ENCODE results near the gene CSRNP3. TPM values are rescaled to one million over a fixed set of nuclear protein-coding genes. Genes with fewer than 3 reads are reported as not detected.

The CSRNP3 gene
- total RNA-seq, 1 experiment from 2014 or later: 39.5 TPM

GRCh38 chr2:165693838-165694237, 224.3 kb downstream of the CSRNP3 start:
- intact Hi-C loops (cut with micrococcal nuclease; ENCODE audit: unreplicated experiment): no loop called here
- ChIA-PET CTCF (no interaction called here), POLR2A (ENCODE audit: low non-redundant PET) (no interaction called here)
- Histone ChIP-seq H3K4me1 (ENCODE audit: insufficient read depth, low read length, poor library complexity, severe bottlenecking) (peaks cover 28% of the 10 kb centered on the region), H3K27me3 (replicated peaks; ENCODE audit: insufficient read depth, low read depth, low read length, poor library complexity) (no peaks in the 10 kb centered on the region), H3K36me3 (ENCODE audit: insufficient read depth, low read length, poor library complexity, severe bottlenecking) (no peaks in the 10 kb centered on the region), H3K9me3 (ENCODE audit: low read depth, low read length, poor library complexity, severe bottlenecking) (no peaks in the 10 kb centered on the region), H3K4me3 (ENCODE audit: low read depth, low read length, poor library complexity, severe bottlenecking) (no peak overlapping the region), H3K27ac (ENCODE audit: low read depth, low read length, poor library complexity, severe bottlenecking) (no peak overlapping the region)
- no TSS peak for BruUV-seq (replicated peaks)
- TF ChIP-seq CTCF (conservative IDR thresholded peaks at IDR 0.05; ENCODE audit: low read depth, low read length) (no peak), EZH2 (IDR thresholded peaks at IDR 0.05; ENCODE audit: borderline replicate concordance, low read depth, low read length, poor library complexity, severe bottlenecking) (no peak)
- DNase-seq (ENCODE audit: low spot score): no peak

GRCh38 chr2:165697748-165698443, 228.4 kb downstream of the CSRNP3 start:
- Histone ChIP-seq H3K4me3 (ENCODE audit: low read depth, low read length, poor library complexity, severe bottlenecking) (no peak overlapping the region), H3K9me3 (ENCODE audit: low read depth, low read length, poor library complexity, severe bottlenecking) (no peaks in the 10 kb centered on the region), H3K4me1 (ENCODE audit: insufficient read depth, low read length, poor library complexity, severe bottlenecking) (peaks cover 23% of the 10 kb centered on the region), H3K27ac (ENCODE audit: low read depth, low read length, poor library complexity, severe bottlenecking) (peak overlapping the region; percentile 6), H3K27me3 (replicated peaks; ENCODE audit: insufficient read depth, low read depth, low read length, poor library complexity) (no peaks in the 10 kb centered on the region), H3K36me3 (ENCODE audit: insufficient read depth, low read length, poor library complexity, severe bottlenecking) (no peaks in the 10 kb centered on the region)
- BruUV-seq (replicated peaks): no TSS peak
- TF ChIP-seq CTCF (conservative IDR thresholded peaks at IDR 0.05; ENCODE audit: low read depth, low read length) (no peak), EZH2 (IDR thresholded peaks at IDR 0.05; ENCODE audit: borderline replicate concordance, low read depth, low read length, poor library complexity, severe bottlenecking) (no peak)
- intact Hi-C loops (cut with micrococcal nuclease; ENCODE audit: unreplicated experiment): loop anchor here (1.0 to 5.0 kb wide), 3 partner anchors 126 to 461 kb away; partner anchors contain the start of gene SCN2A
- no peak for DNase-seq (ENCODE audit: low spot score)
- ChIA-PET POLR2A (ENCODE audit: low non-redundant PET) (no interaction called here), CTCF (no interaction called here)

GRCh38 chr2:165698444-165698884, 229.0 kb downstream of the CSRNP3 start:
- TF ChIP-seq CTCF (conservative IDR thresholded peaks at IDR 0.05; ENCODE audit: low read depth, low read length): peak; percentile 71
- no peak for TF ChIP-seq EZH2 (IDR thresholded peaks at IDR 0.05; ENCODE audit: borderline replicate concordance, low read depth, low read length, poor library complexity, severe bottlenecking)
- H3K27me3 ChIP-seq (replicated peaks; ENCODE audit: insufficient read depth, low read depth, low read length, poor library complexity): no peaks in the 10 kb centered on the region
- ChIA-PET POLR2A (ENCODE audit: low non-redundant PET) (no interaction called here), CTCF (no interaction called here)
- intact Hi-C loops (cut with micrococcal nuclease; ENCODE audit: unreplicated experiment): loop anchor here (1.0 to 5.0 kb wide), 3 partner anchors 126 to 461 kb away; partner anchors contain the start of gene SCN2A
- peaks cover 23% of the 10 kb centered on the region for H3K4me1 ChIP-seq (ENCODE audit: insufficient read depth, low read length, poor library complexity, severe bottlenecking)
- H3K9me3 ChIP-seq (ENCODE audit: low read depth, low read length, poor library complexity, severe bottlenecking): no peaks in the 10 kb centered on the region
- H3K36me3 ChIP-seq (ENCODE audit: insufficient read depth, low read length, poor library complexity, severe bottlenecking): no peaks in the 10 kb centered on the region
- DNase-seq (ENCODE audit: low spot score): peak; percentile 85
- no TSS peak for BruUV-seq (replicated peaks)
- H3K4me3 ChIP-seq (ENCODE audit: low read depth, low read length, poor library complexity, severe bottlenecking): no peak overlapping the region
- peak overlapping the region; percentile 6 for H3K27ac ChIP-seq (ENCODE audit: low read depth, low read length, poor library complexity, severe bottlenecking)
